HG02759 (cell line): ENCODE data around the gene SP1.
A peak's percentile ranks its signal among the peaks of the same experiment; 100 is the strongest.
"Not testable (repeated sequence)": the region's sequence is repeated elsewhere in the genome, so short reads cannot be mapped to it uniquely, and the experiment has no call there.

Experiments used
- ATAC-seq: cut with Tn5 transposase; IDR thresholded peaks from one replicate; pipeline ENCODE4 v1.9.1; 2021; ENCODE audit warnings: mild to moderate bottlenecking, moderate library complexity; ENCODE audit not compliant: unreplicated experiment

The SP1 gene

GRCh38 chr12:53380104-53380793 is at the start of gene SP1:
TSS of gene SP1 (plus strand) at chr12:53380176. CDS start at chr12:53380292, 116 bp downstream.
- peak; percentile 48 for ATAC-seq

- no peak for ATAC-seq
These were observed 49.3 kb upstream of the SP1 start for GRCh38 chr12:53330671-53331070.

- not testable (repeated sequence) for ATAC-seq
These were observed 47.6 kb upstream of the SP1 start for GRCh38 chr12:53332339-53332738.

- no peak for ATAC-seq
These were observed 47.2 kb upstream of the SP1 start for GRCh38 chr12:53332744-53333143.

GRCh38 chr12:53333289-53333688 is 46.7 kb upstream of the SP1 start:
- ATAC-seq: no peak

- no peak for ATAC-seq
These were observed 46.1 kb upstream of the SP1 start for GRCh38 chr12:53333845-53334244.

- no peak for ATAC-seq
These were observed 45.2 kb upstream of the SP1 start for GRCh38 chr12:53334822-53335221.

GRCh38 chr12:53336181-53336681 is 43.7 kb upstream of the SP1 start, which contains the start of gene SP7:
TSS of gene SP7 (minus strand) at chr12:53336354. CDS start at chr12:53335646, 708 bp downstream.
- ATAC-seq: no peak

GRCh38 chr12:53338017-53338416 is 42.0 kb upstream of the SP1 start:
- ATAC-seq: no peak

GRCh38 chr12:53338916-53339315 is 41.1 kb upstream of the SP1 start:
- ATAC-seq: no peak

GRCh38 chr12:53340398-53340797 is 39.6 kb upstream of the SP1 start:
- no peak for ATAC-seq

- no peak for ATAC-seq
These were observed 36.5 kb upstream of the SP1 start for GRCh38 chr12:53343449-53343848.

GRCh38 chr12:53343969-53344368 is 36.0 kb upstream of the SP1 start:
- no peak for ATAC-seq

GRCh38 chr12:53344487-53344823 is 35.5 kb upstream of the SP1 start:
- no peak for ATAC-seq

- ATAC-seq: peak; percentile 82
These were observed 35.0 kb upstream of the SP1 start for GRCh38 chr12:53344824-53345485.

- ATAC-seq: no peak
These were observed 34.3 kb upstream of the SP1 start for GRCh38 chr12:53345486-53346188.

GRCh38 chr12:53346491-53346890 is 33.5 kb upstream of the SP1 start:
- ATAC-seq: no peak

GRCh38 chr12:53347905-53348304 is 32.1 kb upstream of the SP1 start:
- no peak for ATAC-seq

- peak; percentile 69 for ATAC-seq
These were observed 27.4 kb upstream of the SP1 start for GRCh38 chr12:53352331-53353256.

- no peak for ATAC-seq
These were observed 26.7 kb upstream of the SP1 start for GRCh38 chr12:53353257-53353655.

GRCh38 chr12:53355121-53355520 is 24.9 kb upstream of the SP1 start:
- no peak for ATAC-seq
